Activated T-cell treated with anti-CD3 and anti-CD28 coated beads, Interleukin-2, amount 50 U/mL, for 1 hour (primary cell): Measurements from ENCODE around the gene NR1H4.
A peak's percentile ranks its signal among the peaks of the same experiment; 100 is the strongest.
"Not testable (repeated sequence)": the region's sequence is repeated elsewhere in the genome, so short reads cannot be mapped to it uniquely, and the experiment has no call there.

Source experiments
- DNase-seq: peaks from one replicate; pipeline ENCODE4 v3.0.0-alpha.2; 2020

Gene NR1H4

GRCh38 chr12:100573292-100574186, 99.9 kb downstream of the NR1H4 start, which contains the start of gene GAS2L3:
Gene GAS2L3 (plus strand): TSS chr12:100573684. CDS start chr12:100594905, 21,221 bp downstream.
- DNase-seq = peak; percentile 52

DNA sequence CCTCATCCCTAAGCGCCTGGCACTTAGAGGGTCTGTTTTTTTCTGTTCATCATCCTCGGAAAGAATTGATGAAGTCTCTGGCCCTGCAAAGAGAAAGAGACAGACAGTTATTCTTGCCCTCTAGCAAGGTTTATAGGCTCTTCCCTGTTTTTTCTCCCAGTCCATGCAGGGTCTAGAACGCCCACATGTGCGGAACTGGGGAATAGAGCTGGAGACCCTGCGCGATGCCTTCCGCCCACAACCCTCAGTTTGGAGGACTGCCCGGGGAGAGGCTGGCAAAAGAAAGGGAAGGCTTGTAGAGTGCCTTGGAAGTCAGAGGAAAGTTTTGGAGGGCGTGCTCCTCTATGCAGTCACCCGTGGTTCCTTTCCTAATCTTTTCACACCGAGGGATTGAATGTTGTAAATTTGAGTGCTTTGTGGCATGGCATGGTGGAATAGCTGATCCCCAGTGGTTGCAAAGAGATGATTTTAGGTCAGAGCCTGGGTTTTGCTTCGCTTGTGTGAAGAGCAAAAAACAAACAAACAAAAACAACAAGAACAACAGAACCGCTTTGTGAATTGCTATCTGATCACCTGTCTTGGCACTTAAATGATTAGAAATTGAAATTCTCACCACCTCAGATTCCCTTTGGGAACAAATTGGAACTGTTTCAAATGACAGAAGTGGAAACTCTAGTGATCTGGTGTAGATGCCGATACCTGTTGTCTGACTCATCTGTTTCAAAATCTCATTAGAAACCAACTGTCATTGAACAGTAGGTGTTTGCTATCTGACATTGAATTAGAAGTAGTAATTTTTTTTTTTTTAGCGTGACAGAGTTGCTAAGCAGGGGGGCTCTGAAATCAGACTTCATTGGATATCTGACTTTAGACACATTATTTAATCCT, 100.8 kb downstream of the NR1H4 start:
- no peak for DNase-seq

- no peak for DNase-seq
These were observed 102.8 kb downstream of the NR1H4 start for GRCh38 chr12:100576331-100577036.

- DNase-seq = no peak
These were observed 105.3 kb downstream of the NR1H4 start for GRCh38 chr12:100578923-100579322.

GRCh38 chr12:100579844-100580243, 106.2 kb downstream of the NR1H4 start:
- no peak for DNase-seq

DNA sequence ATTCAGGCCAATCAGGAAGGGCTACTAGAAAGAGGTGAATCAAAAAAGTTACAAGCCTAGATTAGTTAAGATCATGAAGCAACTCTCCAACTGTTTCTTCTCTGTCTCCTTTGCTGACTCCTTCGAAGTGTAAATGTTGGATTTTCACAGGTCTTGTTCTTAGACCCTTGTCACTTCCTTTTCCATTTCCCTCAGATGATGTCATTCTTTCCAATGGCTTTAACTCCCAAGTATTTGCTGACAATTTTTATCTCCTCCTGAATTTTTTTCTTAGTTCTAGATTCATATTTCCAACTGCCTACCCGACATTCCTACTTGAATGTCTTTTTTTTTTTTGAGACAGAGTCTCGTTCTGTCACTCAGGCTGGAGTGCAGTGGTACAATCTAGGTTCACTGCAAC, 110.6 kb downstream of the NR1H4 start:
- DNase-seq = no peak

- no peak for DNase-seq
These were observed 118.3 kb downstream of the NR1H4 start for GRCh38 chr12:100591979-100592378.

GRCh38 chr12:100593490-100593889, 119.8 kb downstream of the NR1H4 start:
- no peak for DNase-seq

DNA sequence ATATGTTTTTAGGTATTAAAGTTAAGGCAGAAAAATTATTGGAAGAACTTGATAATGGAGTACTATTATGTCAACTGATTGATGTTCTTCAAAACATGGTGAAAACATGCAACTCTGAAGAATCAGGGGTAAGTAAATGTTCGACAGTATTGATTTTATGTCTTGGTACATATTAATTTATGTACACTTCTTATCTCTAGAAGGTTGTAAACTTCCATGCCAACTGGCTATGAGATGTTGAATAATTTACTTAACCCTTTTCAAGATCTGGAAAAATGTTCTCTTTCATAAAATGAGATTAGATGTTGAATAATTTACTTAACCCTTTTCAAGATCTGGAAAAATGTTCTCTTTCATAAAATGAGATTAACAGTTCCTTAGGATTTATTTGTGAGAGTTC, 128.0 kb downstream of the NR1H4 start:
- DNase-seq = no peak

GRCh38 chr12:100602997-100603396, 129.3 kb downstream of the NR1H4 start:
- not testable (repeated sequence) for DNase-seq

DNA sequence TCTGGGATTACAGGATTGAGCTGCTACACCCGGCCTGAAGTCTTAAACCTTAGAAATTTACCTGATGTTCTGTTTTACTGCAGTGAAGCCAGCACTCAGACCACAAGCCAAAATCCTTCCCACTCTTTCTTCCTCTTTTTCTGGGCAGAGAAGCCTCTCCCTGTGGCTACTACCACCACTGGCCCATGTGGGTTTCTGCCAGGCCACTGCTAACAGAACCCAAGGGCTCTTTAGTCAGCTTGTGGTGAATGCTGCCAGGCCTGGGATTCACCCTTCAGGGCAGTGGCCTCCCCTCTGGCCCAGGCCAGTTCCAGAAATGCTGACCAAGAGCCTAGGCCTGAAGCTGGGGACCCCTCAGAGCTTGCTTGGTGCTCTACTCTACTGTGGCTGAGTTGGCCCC, 135.1 kb downstream of the NR1H4 start:
- DNase-seq = no peak

GRCh38 chr12:100610666-100611430, 137.2 kb downstream of the NR1H4 start:
- no peak for DNase-seq

DNA sequence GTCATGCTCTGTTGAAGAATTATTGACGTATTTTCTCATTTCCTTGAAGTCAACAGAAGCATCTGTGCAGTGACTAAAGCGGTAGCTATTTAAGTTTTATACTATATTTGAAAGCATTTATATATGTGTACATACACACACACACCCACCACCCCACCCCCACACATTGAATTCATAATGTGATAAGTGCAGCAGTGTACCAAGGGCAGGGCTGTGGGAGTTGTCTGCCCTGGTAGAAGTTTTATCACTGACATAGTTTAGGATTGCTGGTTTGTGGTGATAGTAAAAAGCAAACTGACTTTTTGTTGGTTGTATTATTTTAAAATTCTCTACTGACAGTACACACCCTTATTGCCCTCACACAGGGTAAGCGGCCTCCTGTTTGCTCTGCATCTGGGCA, 138.9 kb downstream of the NR1H4 start:
- DNase-seq = no peak
